T-helper 17 cell (primary cell): Measurements from ENCODE around the gene MSRB1. TPM values are rescaled to one million over a fixed set of nuclear protein-coding genes. Genes with fewer than 3 reads are reported as not detected.
A peak's percentile ranks its signal among the peaks of the same experiment; 100 is the strongest.

Experiments
- ATAC-seq: fragments of 150-1000 bp; cut with Tn5 transposase; 2 replicates; pipeline ENCODE4 v1.10.0; 2021; ENCODE audit warnings: mild to moderate bottlenecking, moderate library complexity
- DNase-seq, 3 donors: peaks; one replicate each; pipeline versions ENCODE4 v3.0.0 to v3.0.0-alpha.2; 2020 to 2021
- H3K9me3 ChIP-seq: one replicate; pipeline ENCODE4 v1.7.0; 2013; ENCODE audit warnings: low read length, mild to moderate bottlenecking; ENCODE audit not compliant: control insufficient read depth, poor library complexity, severe bottlenecking
- H3K27ac Mint-ChIP-seq: one replicate; pipeline ENCODE4 v1.8.0; 2022; ENCODE audit warnings: mild to moderate bottlenecking, moderate library complexity, mixed read lengths
- H3K27me3 Mint-ChIP-seq: one replicate; pipeline ENCODE4 v1.8.0; 2022; ENCODE audit warnings: mixed read lengths
- H3K36me3 Mint-ChIP-seq: one replicate; pipeline ENCODE4 v1.8.0; 2022; ENCODE audit warnings: low read depth, mixed read lengths
- H3K4me1 Mint-ChIP-seq: one replicate; pipeline ENCODE4 v1.8.0; 2022; ENCODE audit warnings: mild to moderate bottlenecking, mixed read lengths
- H3K4me3 Mint-ChIP-seq: one replicate; pipeline ENCODE4 v1.8.0; 2022; ENCODE audit warnings: mild to moderate bottlenecking, moderate library complexity, mixed read lengths
- total RNA-seq, 4 donors: library from RNA in 2 of 4; stranded (reverse) in 2 of 4; gene quantifications; one replicate each; pipeline ENCODE4 v1.2.3 and lab custom pipeline; 2022 to 2026

MSRB1 gene
- total RNA-seq, 2 donors from 2014 or later = 3.8 to 4.9 TPM

GRCh38 chr16:1975432-1976215 lies 32.6 kb upstream of the MSRB1 start:
- DNase-seq = no peak
- peaks cover 8% of the 10 kb centered on the region for H3K36me3 Mint-ChIP-seq
- ATAC-seq = no peak
- peaks cover 2% of the 10 kb centered on the region for H3K27me3 Mint-ChIP-seq
- no peak overlapping the region for H3K27ac Mint-ChIP-seq
- H3K4me3 Mint-ChIP-seq = no peak overlapping the region
- H3K4me1 Mint-ChIP-seq = peaks cover 21% of the 10 kb centered on the region
- no peaks in the 10 kb centered on the region for H3K9me3 ChIP-seq

- Mint-ChIP-seq H3K27me3 (no peaks in the 10 kb centered on the region), H3K4me1 (peaks cover 24% of the 10 kb centered on the region), H3K36me3 (peaks cover 8% of the 10 kb centered on the region), H3K27ac (no peak overlapping the region), H3K4me3 (no peak overlapping the region)
- ATAC-seq (no peak), DNase-seq (no peak)
- no peaks in the 10 kb centered on the region for H3K9me3 ChIP-seq
These were observed 31.4 kb upstream of the MSRB1 start for GRCh38 chr16:1974157-1975070.

- Mint-ChIP-seq H3K27me3 (no peaks in the 10 kb centered on the region), H3K4me1 (peaks cover 24% of the 10 kb centered on the region), H3K4me3 (no peak overlapping the region), H3K36me3 (peaks cover 8% of the 10 kb centered on the region), H3K27ac (no peak overlapping the region)
- DNase-seq (no peak), ATAC-seq (no peak)
- H3K9me3 ChIP-seq = no peaks in the 10 kb centered on the region
These were observed 30.6 kb upstream of the MSRB1 start for GRCh38 chr16:1973461-1974156.

GRCh38 chr16:1972490-1972877 lies 29.5 kb upstream of the MSRB1 start:
- H3K27ac Mint-ChIP-seq = peak overlapping the region; percentile 97
- no peaks in the 10 kb centered on the region for H3K9me3 ChIP-seq

GRCh38 chr16:1971796-1972489 lies 28.9 kb upstream of the MSRB1 start, which contains the start of gene TBL3:
TSS of gene TBL3 (plus strand) at chr16:1972053. CDS start at chr16:1972165, 112 bp downstream.
- Mint-ChIP-seq H3K4me1 (peaks cover 28% of the 10 kb centered on the region), H3K27ac (peak within 1 kb of the TSS; percentile 97), H3K4me3 (peak within 1 kb of the TSS; percentile 98), H3K27me3 (no peaks in the 10 kb centered on the region), H3K36me3 (peaks cover 8% of the 10 kb centered on the region)
- DNase-seq (peak; percentile 94 to 97 (median 94)), ATAC-seq (peak; percentile 96)
- H3K9me3 ChIP-seq = no peaks in the 10 kb centered on the region

More at GRCh38 chr16:1972490-1972877, 29.5 kb upstream of the MSRB1 start:
- H3K4me1 Mint-ChIP-seq = peaks cover 25% of the 10 kb centered on the region
- peak overlapping the region; percentile 98 for H3K4me3 Mint-ChIP-seq
- peaks cover 8% of the 10 kb centered on the region for H3K36me3 Mint-ChIP-seq
- DNase-seq (no peak), ATAC-seq (no peak)
- H3K27me3 Mint-ChIP-seq = no peaks in the 10 kb centered on the region

GRCh38 chr16:1968146-1968953 lies 25.4 kb upstream of the MSRB1 start:
- Mint-ChIP-seq H3K36me3 (peaks cover 6% of the 10 kb centered on the region), H3K27ac (no peak overlapping the region), H3K4me1 (peaks cover 48% of the 10 kb centered on the region), H3K4me3 (no peak overlapping the region), H3K27me3 (no peaks in the 10 kb centered on the region)
- no peaks in the 10 kb centered on the region for H3K9me3 ChIP-seq
- DNase-seq = no peak
- no peak for ATAC-seq

- H3K36me3 Mint-ChIP-seq = peaks cover 4% of the 10 kb centered on the region
- ATAC-seq (no peak), DNase-seq (no peak)
- peaks cover 39% of the 10 kb centered on the region for H3K4me1 Mint-ChIP-seq
- no peaks in the 10 kb centered on the region for H3K9me3 ChIP-seq
- no peaks in the 10 kb centered on the region for H3K27me3 Mint-ChIP-seq
- H3K27ac Mint-ChIP-seq = peak within 1 kb of the TSS; percentile 98
- peak within 1 kb of the TSS; percentile 93 for H3K4me3 Mint-ChIP-seq
These were observed 23.5 kb upstream of the MSRB1 start, which contains the start of gene RNF151 for GRCh38 chr16:1966460-1966859. TSS of gene RNF151 (plus strand) at chr16:1966856. CDS start at chr16:1966882, 26 bp downstream.

GRCh38 chr16:1965396-1966001 lies 22.5 kb upstream of the MSRB1 start:
- H3K36me3 Mint-ChIP-seq = peaks cover 4% of the 10 kb centered on the region
- no peak for DNase-seq
- no peak for ATAC-seq
- H3K27ac Mint-ChIP-seq = peak overlapping the region; percentile 98
- no peaks in the 10 kb centered on the region for H3K9me3 ChIP-seq
- H3K27me3 Mint-ChIP-seq = no peaks in the 10 kb centered on the region
- peak overlapping the region; percentile 93 for H3K4me3 Mint-ChIP-seq
- peaks cover 41% of the 10 kb centered on the region for H3K4me1 Mint-ChIP-seq

GRCh38 chr16:1964506-1965395 lies 21.8 kb upstream of the MSRB1 start, which contains the start of gene RPS2:
TSS of gene RPS2 (minus strand) at chr16:1964826. CDS start at chr16:1964625, 201 bp downstream.
- H3K4me3 Mint-ChIP-seq = peak within 1 kb of the TSS; percentile 93
- H3K36me3 Mint-ChIP-seq = peaks cover 4% of the 10 kb centered on the region
- H3K9me3 ChIP-seq = no peaks in the 10 kb centered on the region
- ATAC-seq (peak; percentile 91), DNase-seq (peak; percentile 96 to 99 (median 98))
- H3K27me3 Mint-ChIP-seq = no peaks in the 10 kb centered on the region
- peaks cover 45% of the 10 kb centered on the region for H3K4me1 Mint-ChIP-seq
- peak within 1 kb of the TSS; percentile 98 for H3K27ac Mint-ChIP-seq

- H3K36me3 Mint-ChIP-seq = peaks cover 4% of the 10 kb centered on the region
- H3K4me1 Mint-ChIP-seq = peaks cover 45% of the 10 kb centered on the region
- H3K27ac Mint-ChIP-seq = peak overlapping the region; percentile 98
- H3K4me3 Mint-ChIP-seq = peak overlapping the region; percentile 93
- DNase-seq (no peak), ATAC-seq (peak; percentile 16)
- no peaks in the 10 kb centered on the region for H3K27me3 Mint-ChIP-seq
- H3K9me3 ChIP-seq = no peaks in the 10 kb centered on the region
These were observed 21.0 kb upstream of the MSRB1 start for GRCh38 chr16:1963806-1964505.
